GM12892 (cell line): ENCODE measurements around the gene LGALS3.
A peak's percentile ranks its signal among the peaks of the same experiment; 100 is the strongest.

Experiments used
- DNase-seq: peaks from one replicate; pipeline ENCODE4 v3.0.0; 2011; ENCODE audit not compliant: insufficient read length
- FAIRE-seq: peaks from 2 replicates; lab custom pipeline; 2011; peaks lifted over from hg19 to GRCh38; lab: Jason Lieb, UNC
- POLR2A ChIP-seq: IDR thresholded peaks from 2 replicates; pipeline ENCODE4 v1.6.1; 2011; ENCODE audit warnings: low read depth, low read length, control low read depth
- POLR2AphosphoS5 ChIP-seq: IDR thresholded peaks from 2 replicates; pipeline ENCODE4 v1.6.1; 2011; ENCODE audit warnings: low read depth, low read length, control low read depth
- TAF1 ChIP-seq: IDR thresholded peaks from 2 replicates; pipeline ENCODE4 v1.6.1; 2011; ENCODE audit warnings: low read depth, mild to moderate bottlenecking, control low read depth, low read length, borderline replicate concordance

Gene LGALS3

DNA sequence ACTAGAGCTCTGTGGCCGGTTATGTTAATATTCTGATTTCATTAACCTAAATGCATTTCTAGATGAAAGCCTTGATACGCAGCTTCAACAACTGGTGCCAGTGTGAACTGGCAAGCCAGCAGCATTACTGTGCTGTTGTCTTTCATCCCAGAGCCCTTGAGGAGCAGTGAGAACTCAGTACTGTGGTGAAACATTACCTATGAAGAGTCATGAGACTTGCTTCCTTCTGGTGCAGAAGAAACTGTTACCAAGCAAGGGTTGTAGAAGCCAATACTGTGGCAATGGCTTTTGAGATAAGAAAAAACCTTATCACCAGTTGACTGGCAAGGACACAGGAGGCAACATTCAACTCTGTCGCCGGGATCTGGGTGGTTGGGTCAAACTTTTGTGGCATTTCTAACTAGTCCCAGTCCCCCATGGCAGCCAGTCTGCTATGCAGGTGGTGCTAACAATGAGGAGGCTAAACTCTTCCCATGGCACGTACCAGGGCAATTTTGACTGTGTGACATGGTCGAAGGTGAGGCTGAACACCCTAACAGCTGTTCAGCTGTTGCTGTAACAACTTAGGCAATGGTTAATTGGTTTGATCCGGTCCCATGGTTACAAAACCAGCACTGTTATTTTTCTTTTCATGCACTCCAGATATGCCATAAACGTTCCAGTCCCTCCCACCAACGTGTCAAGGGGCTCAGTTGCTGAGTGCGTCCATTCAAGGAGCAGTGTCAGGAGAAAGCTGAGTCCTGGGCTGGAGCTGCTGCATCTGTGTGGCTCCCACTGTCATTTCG is 12.6 kb upstream of the LGALS3 start:
- no peak for FAIRE-seq
- no peak for DNase-seq
- no peak for TF ChIP-seq TAF1
- TF ChIP-seq POLR2AphosphoS5, result no peak
- no peak for TF ChIP-seq POLR2A

DNA sequence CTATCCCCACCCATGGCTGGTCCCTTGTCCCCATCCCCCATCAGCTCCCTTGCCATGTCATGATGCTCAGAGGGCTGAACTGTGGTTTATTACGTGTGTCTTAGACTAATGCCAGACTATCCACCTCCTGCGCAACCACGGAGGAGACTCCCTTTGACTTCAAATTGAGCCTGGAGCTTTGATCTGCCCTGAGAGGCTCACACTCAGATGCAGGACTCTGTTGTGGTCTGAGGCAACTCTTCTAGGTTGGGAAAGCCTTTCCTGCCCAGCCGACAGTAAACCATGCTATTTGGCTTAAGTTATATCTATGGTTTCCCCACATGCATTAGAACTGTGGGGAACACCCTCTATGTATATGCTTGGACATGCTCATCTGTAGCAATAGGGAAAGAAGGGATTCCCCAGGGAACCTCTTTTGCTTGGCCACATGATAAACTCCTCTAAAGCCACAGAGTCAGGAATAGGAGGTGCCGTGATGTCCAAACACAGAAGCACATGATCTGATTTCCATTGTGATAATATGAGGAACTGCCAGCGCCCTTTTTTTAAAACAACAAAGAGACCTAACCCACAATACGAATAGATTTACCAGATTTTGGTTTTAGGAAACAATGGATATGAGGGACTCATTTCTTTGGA is 11.1 kb upstream of the LGALS3 start:
- DNase-seq (no peak), FAIRE-seq (peak; percentile 24)
- no peak for TF ChIP-seq POLR2AphosphoS5
- no peak for TF ChIP-seq POLR2A
- no peak for TF ChIP-seq TAF1

DNA sequence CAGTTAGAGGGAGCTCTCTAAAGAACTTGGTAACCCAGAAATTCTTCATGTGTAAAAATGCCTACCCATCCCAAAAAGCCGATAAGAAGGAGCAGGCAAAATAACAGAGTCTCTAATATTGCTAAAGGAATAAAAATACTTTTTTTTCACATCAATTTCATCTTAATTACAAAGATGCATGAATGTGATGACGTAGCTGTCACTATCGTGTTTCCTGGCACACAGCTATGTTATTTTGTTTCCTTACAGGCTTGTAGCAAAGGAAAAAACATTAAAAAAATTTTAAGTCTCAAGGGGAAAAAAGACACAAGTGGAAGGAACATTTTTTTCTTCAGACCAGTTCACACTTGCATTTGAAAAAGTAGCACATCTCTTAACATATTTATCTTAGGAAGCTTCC is 10.3 kb upstream of the LGALS3 start:
- no peak for DNase-seq
- TF ChIP-seq POLR2A (no peak), POLR2AphosphoS5 (no peak)
- FAIRE-seq, result no peak

DNA sequence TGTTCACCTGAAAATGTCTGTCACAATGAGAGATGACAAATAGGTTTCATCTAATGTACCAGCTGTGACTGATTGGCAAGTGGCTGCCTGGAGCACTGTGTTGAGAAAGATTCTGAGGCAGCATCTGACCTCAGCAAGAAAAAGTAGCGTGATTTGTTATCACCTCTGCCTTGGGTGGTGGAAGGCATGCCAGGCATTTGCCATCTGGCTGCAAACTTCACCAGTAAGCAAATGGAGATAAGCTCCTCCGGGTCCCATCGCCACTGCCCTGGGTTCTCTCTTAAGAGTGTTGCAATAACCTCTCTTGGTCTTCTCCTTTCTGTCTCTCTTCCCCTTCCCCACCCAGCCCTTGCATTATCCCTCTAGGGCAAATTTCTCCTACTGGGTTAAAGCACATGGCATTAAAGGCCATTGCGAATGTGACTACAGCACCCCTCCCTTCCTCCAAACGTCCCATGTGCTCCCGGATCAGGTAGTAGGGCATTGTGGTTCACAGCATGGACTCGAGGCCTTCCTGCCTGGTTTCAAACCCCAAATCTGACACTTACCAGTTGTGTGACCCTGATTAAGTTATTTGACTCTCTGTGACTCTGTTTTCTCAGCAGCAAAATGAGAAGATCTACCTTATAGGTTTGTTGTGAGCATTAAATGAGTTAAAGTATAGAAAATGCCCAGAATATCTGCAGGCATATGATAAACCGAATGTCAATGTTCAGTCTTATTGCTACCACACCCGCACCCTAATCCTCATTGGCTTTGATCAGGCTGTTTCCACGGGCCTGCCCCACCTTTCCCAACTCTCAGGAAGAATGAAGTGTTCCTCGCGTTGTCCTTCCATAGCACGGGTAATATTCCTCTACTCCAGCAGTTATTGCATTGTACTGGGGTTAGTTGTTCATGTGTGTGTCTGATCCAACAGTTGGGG is 8.2 kb upstream of the LGALS3 start:
- DNase-seq, result no peak
- FAIRE-seq, result no peak
- TF ChIP-seq TAF1, result no peak
- no peak for TF ChIP-seq POLR2AphosphoS5
- no peak for TF ChIP-seq POLR2A

DNA sequence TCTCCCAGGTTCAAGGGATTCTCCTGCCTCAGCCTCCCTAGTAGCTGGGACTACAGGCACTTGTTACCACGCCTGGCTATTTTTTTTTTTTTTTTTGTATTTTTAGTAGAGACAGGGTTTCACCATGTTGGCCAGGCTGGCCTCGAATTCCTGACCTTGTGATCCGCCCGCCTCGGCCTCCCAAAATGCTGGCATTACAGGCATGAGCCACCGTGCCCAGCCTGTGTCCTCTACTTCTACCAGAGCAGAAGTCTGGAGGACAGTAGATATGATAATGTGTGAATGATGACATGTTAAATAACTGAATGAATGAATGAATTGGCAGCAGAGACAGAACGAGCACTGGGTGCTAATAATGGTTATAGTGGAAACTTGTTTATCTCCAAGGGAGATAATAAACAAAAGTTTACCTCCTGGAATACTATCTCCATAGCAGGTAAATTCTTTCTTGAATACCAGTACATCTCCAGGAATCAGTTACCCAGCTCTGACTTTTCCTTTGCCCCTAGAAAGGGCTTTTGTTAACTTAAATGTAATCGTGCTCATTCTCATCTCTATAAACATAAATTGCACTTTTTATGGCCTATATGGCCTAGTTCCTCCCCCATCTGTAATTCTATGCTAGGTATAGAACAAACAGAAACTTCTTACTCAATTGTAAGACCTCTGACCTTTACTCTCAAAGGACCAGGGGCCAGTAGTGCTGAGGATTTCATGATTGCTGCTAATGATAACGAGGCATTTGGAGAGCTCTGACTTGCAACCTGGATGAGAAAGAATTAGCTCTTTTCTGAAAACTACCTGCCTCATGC is 7.2 kb upstream of the LGALS3 start:
- FAIRE-seq, result no peak
- TF ChIP-seq POLR2AphosphoS5, result no peak
- TF ChIP-seq TAF1, result no peak
- no peak for TF ChIP-seq POLR2A
- no peak for DNase-seq

DNA sequence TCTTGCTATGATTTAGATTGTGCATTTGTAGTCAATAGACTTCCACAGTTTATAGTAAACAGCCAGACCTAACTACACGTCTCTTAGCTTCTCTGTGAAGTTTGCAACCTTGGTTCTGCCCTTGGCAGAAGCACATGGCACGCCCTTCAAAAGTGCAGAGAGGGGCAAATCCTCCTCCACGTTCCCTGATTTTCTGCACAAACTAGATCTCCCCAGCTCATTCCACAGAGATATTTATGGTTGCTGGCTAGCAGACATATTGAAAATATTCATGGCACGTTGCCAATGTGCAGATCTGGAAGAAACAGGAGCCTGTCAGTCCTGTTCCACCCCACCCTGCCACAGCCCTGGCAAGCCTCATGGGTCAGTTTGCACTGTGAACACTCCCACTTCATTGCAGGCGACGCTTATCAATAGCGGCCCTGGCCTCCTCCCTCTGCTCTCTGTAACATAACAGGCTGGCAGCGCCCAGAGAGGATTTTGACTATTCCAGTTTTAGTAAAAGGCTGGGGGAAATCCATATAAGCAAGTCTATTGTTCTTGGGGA is 6.5 kb upstream of the LGALS3 start:
- no peak for DNase-seq
- no peak for FAIRE-seq
- TF ChIP-seq POLR2AphosphoS5 (no peak), POLR2A (no peak), TAF1 (no peak)

DNA sequence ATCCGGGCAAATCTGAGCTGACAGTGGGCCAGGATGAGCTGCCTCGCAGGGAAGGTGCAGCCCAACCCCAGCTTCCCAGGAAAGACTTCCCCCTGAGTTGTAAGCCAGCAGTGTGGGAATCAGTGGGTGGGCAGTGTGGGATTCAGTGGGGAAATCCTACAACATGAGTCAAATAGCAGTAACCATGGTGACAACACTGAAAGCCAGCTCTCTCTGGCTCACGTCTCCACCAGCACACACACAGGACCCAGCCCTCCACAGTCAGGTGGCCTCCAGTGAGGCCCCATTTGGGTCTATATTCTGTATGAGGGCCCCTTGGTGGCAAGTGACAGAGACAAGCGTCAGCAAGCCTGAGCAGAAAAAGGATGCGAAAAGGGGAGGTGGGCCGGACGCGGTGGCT is 6.0 kb upstream of the LGALS3 start:
- FAIRE-seq, result no peak
- no peak for DNase-seq
- TF ChIP-seq TAF1 (no peak), POLR2A (no peak), POLR2AphosphoS5 (no peak)

DNA sequence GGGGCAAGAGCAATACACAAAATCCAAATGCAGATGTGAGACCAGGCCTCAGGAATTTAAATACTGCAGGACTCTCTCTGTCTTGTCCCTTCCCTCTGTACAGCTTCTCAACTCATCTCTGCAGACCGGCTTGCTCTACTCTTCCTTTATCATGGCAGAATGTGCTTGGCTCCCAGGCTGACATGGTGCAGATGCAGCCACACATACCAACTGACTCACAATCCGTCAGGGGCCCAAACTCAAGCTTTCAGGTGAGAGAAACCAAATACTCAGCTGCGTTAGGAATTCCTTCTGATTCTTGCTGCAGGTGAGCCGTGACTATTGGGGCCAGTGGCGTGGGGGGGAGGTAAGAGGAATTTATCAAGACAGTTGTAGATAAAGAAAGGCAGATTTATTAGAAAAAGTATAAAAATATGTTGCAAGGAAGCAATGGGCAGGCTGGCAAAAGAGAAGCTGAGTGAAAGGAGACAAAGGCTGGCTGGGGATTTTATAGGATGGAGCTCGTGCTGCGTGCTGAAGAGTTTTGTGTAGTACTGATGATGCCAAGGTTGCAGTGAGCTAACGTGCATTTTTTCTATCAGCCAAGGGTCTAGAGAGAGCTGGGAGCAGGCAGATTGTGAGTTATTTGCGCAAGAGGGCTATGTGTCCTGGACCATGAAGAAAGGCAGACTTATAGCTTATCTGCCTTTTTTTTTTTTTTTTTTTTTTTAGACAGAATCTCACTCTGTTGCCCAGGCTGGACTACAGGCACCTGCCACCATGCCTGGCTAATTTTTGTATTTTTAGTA is 5.0 kb upstream of the LGALS3 start:
- FAIRE-seq (no peak), DNase-seq (no peak)
- no peak for TF ChIP-seq POLR2AphosphoS5
- TF ChIP-seq POLR2A, result no peak
- no peak for TF ChIP-seq TAF1

DNA sequence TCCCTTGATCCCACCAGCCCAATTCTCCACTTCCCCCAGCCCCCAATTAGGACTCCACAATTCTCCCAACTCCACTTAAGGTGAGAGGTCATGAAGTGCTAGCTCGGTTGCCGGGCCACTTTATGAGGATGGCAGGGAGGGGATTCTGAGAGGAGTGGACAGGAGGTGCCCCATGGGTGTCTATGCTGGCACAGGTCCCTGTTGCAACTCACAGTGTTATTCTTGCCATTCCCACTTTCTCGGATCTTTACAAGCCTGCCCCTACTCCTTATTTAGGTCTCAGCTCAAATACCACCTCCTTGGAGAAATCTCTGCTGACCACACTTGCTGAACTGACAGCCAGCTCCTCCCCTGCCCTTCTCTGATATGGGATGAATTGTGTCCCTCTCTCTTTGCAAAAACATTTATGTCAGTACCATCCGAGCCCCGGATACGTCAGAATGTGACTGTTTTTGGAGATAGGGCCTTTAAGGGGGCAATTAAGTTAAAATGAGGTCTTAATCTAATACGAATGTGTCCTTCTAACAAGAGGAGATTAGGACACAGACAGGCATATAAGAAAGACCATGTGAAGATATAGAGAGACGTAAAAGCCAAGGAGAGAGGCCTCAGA is 4.2 kb upstream of the LGALS3 start:
- DNase-seq, result no peak
- TF ChIP-seq POLR2A (no peak), TAF1 (no peak), POLR2AphosphoS5 (no peak)
- FAIRE-seq, result no peak
